NCI-H510A treated with DMSO at 0.1 percent for 48 hours (cell line): ENCODE data around the gene GATA6.

ENCODE experiments used
- DNase-seq: peaks from one replicate; lab custom pipeline; 2025; lab: John Stamatoyannopoulos, UW

The GATA6 gene

GRCh38 chr18:22169011-22169888 is at the start of gene GATA6:
Gene GATA6 (plus strand): TSS chr18:22169589. CDS start chr18:22171145, 1,556 bp downstream.
- DNase-seq = peak; percentile 12

GRCh38 chr18:22124970-22125369 is 44.4 kb upstream of the GATA6 start:
- DNase-seq = no peak

DNA sequence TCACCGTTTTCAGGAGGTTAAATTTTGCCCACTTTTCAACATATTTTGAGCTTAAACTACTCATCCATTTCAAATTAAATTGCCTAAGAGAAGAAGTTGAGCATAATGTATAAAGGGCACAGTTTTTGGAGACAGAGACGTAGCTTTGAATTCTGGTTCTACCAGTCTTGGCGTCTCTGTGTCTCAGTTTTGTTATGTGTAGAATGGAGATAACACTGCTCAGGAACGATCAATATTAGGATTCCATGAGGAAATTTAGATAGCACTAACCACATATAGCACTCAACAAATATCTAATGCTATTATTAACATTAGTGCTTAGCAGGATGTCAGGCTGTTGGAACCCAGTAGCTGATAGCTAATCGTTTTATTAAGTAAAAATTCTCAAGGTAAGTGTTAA is 40.4 kb upstream of the GATA6 start:
- no peak for DNase-seq

- no peak for DNase-seq
These were observed 39.6 kb upstream of the GATA6 start for GRCh38 chr18:22129778-22130177.

DNA sequence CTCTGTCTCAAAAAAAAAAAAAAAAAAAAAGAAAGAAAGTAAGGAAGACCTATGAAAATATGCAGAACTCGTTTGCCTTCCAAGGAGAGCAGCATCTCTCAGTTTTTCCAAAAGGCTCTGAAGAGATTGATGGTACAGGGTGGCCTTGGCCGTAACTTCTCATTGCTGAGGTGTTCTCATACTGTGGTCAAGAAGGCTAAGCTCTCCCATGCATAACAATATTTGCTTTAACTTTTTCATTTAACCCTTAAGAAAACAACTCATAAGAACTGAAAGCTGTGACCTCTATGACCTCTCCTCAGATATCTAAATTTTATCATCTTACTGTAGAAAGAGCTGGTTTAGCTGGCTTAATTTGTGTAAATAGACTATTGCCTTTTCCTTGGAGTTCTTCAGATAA is 37.1 kb upstream of the GATA6 start:
- no peak for DNase-seq

- no peak for DNase-seq
These were observed 36.6 kb upstream of the GATA6 start for GRCh38 chr18:22132763-22133162.

DNA sequence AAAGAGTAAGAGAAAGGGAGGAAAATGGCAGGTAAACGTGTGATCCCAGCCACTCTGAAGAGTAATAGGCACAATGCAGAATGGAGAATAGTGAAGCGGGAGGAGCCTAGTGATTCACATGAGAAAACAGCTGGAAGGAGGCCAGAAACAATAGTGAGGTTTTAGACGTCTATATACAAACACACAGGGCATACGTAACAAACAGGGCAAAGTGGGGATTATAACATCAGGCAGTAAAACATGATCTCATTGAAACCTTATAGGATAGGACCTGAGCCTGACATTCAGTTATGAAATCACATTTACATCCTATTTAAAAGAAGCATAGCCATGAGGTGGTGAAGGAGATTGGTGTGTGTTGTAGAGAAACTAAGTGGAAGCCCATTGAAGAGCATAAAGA is 33.0 kb upstream of the GATA6 start:
- DNase-seq = no peak

- no peak for DNase-seq
These were observed 28.2 kb upstream of the GATA6 start for GRCh38 chr18:22141211-22141610.

DNA sequence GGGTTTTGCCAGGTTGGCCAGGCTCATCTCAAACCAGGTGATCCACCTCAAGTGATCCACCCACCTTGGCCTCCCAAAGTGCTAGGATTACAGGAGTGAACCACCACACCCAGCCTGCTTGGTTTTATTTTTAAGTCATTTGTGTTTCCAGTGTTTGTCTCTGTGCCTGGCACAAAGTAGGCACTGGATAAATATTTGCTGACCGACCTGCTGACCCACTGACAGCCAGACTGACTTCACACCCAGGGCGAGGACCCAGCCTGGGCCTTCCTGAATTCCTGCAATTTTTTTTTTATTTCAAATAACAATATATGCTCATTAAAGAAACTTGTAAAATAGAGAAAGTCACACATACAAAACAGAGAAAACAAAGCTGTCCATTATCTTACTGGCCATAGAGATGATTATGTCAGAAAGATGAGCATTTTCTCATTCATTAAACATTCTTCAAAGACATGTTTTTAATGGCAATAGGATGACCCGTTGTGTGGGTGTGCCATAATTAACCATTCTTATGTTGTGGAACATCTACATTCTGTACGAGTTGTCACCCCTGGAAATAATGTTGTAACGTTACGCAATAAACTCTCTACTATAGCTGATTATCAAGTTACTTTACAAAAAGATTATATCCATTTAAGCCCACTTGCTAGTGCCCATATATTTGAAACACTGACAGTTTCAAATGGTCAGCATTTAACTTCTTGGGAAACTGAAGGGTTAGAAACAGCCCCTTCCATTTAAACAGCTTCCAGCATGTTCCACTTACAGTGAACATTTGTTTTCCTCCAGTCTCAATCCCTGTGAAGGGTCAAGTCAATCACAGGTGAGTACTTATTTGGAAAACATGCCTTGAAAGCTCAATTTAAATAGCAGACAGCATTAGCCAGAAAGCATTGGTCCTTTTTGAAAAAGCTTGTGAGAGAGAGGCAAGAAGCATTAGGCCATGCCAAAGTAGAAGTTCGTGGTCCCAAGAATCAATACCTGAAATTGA is 25.7 kb upstream of the GATA6 start:
- DNase-seq = no peak

DNA sequence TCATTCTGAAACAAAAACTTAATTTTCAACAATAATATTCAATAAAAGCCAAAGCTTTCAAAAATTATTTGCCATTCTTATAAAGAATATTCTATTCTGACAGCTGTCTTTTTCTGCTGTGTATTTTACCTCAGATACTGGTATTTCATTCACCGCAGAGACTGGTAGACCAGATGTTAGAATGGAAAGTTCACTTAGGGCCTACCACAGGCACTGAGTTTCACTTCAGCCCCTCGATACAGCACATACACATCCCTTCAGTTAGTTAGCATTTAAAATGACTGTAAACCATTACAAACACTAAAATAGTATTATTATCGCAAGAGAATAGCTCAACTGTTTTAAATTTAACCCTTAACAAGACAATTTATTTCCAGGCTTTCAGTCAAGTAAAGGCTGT is 24.2 kb upstream of the GATA6 start:
- DNase-seq = no peak

- DNase-seq = no peak
These were observed 19.7 kb upstream of the GATA6 start for GRCh38 chr18:22149710-22150109.

DNA sequence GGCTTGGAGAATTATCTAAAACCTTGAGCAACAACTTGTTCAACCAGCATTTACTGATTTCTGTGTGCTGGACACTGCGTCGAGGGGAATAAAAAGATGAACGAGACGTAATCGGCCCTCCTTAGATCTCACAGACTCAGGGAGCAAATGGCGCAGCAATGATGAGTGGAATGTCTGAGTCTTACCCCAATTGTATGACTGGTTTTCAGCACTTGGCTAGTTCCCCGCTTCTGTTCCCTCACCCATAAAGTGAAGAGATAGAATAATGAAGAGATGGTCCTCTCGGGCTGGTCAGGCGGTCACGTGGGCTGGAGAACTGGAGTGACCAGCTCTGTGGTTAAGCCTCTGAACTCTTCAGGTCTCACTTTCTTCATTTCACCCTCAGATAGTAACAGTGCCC is 17.3 kb upstream of the GATA6 start:
- no peak for DNase-seq

- DNase-seq = no peak
These were observed 16.0 kb upstream of the GATA6 start for GRCh38 chr18:22153428-22153827.

GRCh38 chr18:22155584-22155983 is 13.8 kb upstream of the GATA6 start:
- no peak for DNase-seq

DNA sequence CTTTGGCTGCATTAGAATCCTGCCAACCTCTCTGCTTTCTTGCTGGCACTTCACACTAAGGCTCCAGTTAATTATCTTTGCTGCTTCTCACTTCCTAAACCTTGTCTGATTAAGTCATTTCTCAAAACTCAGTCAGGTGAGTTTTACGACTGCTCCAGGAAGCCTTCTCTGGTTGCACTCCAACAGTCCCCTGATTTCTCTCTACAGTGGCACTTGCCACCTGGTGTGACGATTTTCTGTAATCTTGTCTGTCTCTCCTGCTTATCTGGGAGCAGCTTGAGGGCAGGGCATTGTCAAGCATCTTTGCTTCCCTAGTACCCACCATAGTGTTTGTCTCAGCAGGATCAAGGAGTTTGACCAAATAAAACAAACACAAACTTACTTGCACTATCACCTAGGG is 10.4 kb upstream of the GATA6 start:
- DNase-seq = no peak

DNA sequence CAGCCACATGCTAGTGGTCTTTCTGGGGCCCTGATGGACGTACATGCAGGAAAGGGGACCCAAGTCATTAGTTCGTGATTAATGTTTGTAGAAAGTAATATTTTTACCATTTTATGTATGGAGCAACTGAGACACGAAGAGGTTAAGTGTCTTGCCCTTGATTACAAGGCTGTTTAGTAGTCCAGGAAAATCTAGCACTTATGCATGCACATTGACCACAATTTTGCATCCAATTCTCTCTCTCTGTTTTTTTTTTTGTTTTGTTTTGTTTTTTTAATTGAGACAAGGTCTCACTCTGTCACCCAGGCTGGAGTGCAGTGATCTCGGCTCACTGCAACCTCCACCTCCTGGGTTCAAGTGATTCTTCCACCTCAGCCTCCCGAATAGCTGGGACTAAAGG is 8.3 kb upstream of the GATA6 start:
- DNase-seq = no peak

DNA sequence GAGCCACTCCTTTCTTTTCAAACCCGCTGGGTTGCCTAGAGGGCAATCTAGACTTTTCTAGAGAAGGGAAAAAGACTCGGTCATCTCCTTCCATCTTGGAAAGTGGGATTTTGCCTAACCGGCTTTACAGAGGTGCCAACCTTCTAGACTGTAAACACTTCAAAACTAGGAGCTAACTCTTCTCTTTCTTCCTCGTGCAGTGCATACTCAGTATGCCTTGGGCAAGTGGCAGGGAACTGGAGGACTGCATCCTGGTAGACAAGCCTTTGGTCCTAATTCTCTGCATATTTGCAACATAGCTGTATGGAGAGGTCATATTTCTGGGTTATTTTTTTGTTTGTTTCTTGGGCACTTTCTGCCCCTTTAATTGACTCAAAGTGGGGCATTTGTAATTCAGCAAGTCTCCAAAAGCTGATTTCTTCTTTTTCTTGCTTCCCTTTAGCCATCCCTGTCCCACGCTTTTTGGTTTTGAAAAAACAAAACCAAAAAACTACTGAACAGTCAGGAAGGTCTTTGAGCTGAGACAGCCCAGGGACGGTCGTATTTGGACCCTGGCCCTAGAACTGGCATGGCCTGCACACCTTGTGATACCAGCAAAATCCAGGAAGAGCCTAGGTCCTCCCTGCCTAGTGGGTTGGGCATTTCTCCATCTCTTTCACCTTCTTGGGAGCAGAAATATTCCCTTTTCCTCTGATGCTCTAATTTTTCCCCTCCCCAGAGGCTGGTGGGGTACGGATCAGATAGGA is 5.8 kb upstream of the GATA6 start:
- DNase-seq = no peak

- no peak for DNase-seq
These were observed 4.9 kb upstream of the GATA6 start for GRCh38 chr18:22164337-22165048.

- no peak for DNase-seq
These were observed 4.3 kb upstream of the GATA6 start for GRCh38 chr18:22165049-22165602.

GRCh38 chr18:22165603-22166068 is 3.8 kb upstream of the GATA6 start:
- DNase-seq = no peak
